SJCRH30 (cell line): ENCODE measurements around the gene RAET1E. TPM values are rescaled to one million over a fixed set of nuclear protein-coding genes. Genes with fewer than 3 reads are reported as not detected.
"Not testable (repeated sequence)": the region's sequence is repeated elsewhere in the genome, so short reads cannot be mapped to it uniquely, and the experiment has no call there.

Experiments
- DNase-seq, 2 experiments: peaks; one replicate each; pipeline ENCODE4 v3.0.0-alpha.2; 2015 to 2020
- H3K27ac ChIP-seq: fragments of 250-450 bp; sonication (Bioruptor Pico); 2 replicates; pipeline ENCODE4 v1.5.1; 2020; ENCODE audit warnings: mild to moderate bottlenecking, moderate library complexity
- H3K27me3 ChIP-seq: fragments of 250-450 bp; sonication (Bioruptor Pico); 2 replicates; pipeline ENCODE4 v1.5.1; 2020; ENCODE audit warnings: mild to moderate bottlenecking, moderate library complexity
- H3K36me3 ChIP-seq: fragments of 250-450 bp; sonication (Bioruptor Pico); 2 replicates; pipeline ENCODE4 v1.5.1; 2020; ENCODE audit warnings: mild to moderate bottlenecking, moderate library complexity
- H3K4me1 ChIP-seq: fragments of 250-450 bp; sonication (Bioruptor Pico); 2 replicates; pipeline ENCODE4 v1.5.1; 2020; ENCODE audit warnings: mild to moderate bottlenecking, moderate library complexity
- H3K4me3 ChIP-seq: fragments of 250-450 bp; sonication (Bioruptor Pico); 2 replicates; pipeline ENCODE4 v1.5.1; 2020; ENCODE audit warnings: mild to moderate bottlenecking, moderate library complexity
- H3K9me3 ChIP-seq: fragments of 250-450 bp; sonication (Bioruptor Pico); replicated peaks from 2 replicates; pipeline ENCODE4 v1.5.1; 2020; ENCODE audit warnings: mild to moderate bottlenecking, moderate library complexity
- total RNA-seq: library from RNA; depleted of rRNA; stranded (reverse); fragments of >200 nt; shearing (Covaris generic); gene quantifications from 2 replicates; pipeline ENCODE4 v1.2.3, GENCODE V29; 2014; rRNA removed

The RAET1E gene
- total RNA-seq = not detected in 2 replicates

- H3K27ac ChIP-seq = no peak within 1 kb of the TSS
- H3K4me1 ChIP-seq = no peaks in the 10 kb centered on the region
- H3K9me3 ChIP-seq = no peaks in the 10 kb centered on the region
- no peak within 1 kb of the TSS for H3K4me3 ChIP-seq
- no peaks in the 10 kb centered on the region for H3K36me3 ChIP-seq
- DNase-seq = no peak
- peaks cover 16% of the 10 kb centered on the region for H3K27me3 ChIP-seq
These were observed at the start of gene RAET1E for GRCh38 chr6:149897855-149898744. TSS of gene RAET1E (minus strand) at chr6:149898113. CDS start at chr6:149890901, 7,212 bp downstream.

GRCh38 chr6:149947533-149947932 lies 49.6 kb upstream of the RAET1E start:
- not testable (repeated sequence) for DNase-seq

GRCh38 chr6:149946631-149947030 lies 48.7 kb upstream of the RAET1E start:
- H3K4me1 ChIP-seq, H3K9me3 ChIP-seq, H3K27ac ChIP-seq, H3K4me3 ChIP-seq, DNase-seq, H3K36me3 ChIP-seq, H3K27me3 ChIP-seq: not testable (repeated sequence)

More at GRCh38 chr6:149947533-149947932, 49.6 kb upstream of the RAET1E start:
- H3K27me3 ChIP-seq, H3K36me3 ChIP-seq, H3K27ac ChIP-seq, H3K4me3 ChIP-seq, H3K9me3 ChIP-seq, H3K4me1 ChIP-seq: not testable (repeated sequence)

DNA sequence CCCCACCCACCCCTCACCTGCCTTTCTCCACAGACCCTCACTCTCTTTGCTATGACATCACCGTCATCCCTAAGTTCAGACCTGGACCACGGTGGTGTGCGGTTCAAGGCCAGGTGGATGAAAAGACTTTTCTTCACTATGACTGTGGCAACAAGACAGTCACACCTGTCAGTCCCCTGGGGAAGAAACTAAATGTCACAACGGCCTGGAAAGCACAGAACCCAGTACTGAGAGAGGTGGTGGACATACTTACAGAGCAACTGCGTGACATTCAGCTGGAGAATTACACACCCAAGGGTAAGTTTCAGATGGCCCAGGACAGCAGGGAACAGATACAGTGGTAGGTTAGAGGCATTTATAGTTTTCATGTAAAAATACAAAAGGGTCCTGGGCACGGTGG lies 47.4 kb upstream of the RAET1E start:
- DNase-seq, H3K27ac ChIP-seq, H3K36me3 ChIP-seq, H3K4me1 ChIP-seq, H3K4me3 ChIP-seq, H3K9me3 ChIP-seq, H3K27me3 ChIP-seq: not testable (repeated sequence)

GRCh38 chr6:149943321-149943720 lies 45.4 kb upstream of the RAET1E start:
- H3K4me1 ChIP-seq, H3K9me3 ChIP-seq, H3K36me3 ChIP-seq, H3K4me3 ChIP-seq, H3K27ac ChIP-seq, DNase-seq: not testable (repeated sequence)
- peaks cover 21% of the 10 kb centered on the region for H3K27me3 ChIP-seq

GRCh38 chr6:149942461-149942829 lies 44.5 kb upstream of the RAET1E start:
- Histone ChIP-seq H3K36me3 (no peaks in the 10 kb centered on the region), H3K4me1 (no peaks in the 10 kb centered on the region), H3K4me3 (peak overlapping the region; percentile 58), H3K27me3 (peaks cover 23% of the 10 kb centered on the region), H3K9me3 (no peaks in the 10 kb centered on the region), H3K27ac (no peak overlapping the region)
- DNase-seq = no peak

- Histone ChIP-seq H3K27me3 (peaks cover 23% of the 10 kb centered on the region), H3K4me1 (no peaks in the 10 kb centered on the region), H3K36me3 (no peaks in the 10 kb centered on the region), H3K4me3 (peak within 1 kb of the TSS; percentile 58), H3K9me3 (no peaks in the 10 kb centered on the region), H3K27ac (no peak within 1 kb of the TSS)
- DNase-seq = peak; percentile 90 to 91
These were observed 43.9 kb upstream of the RAET1E start, which contains the start of gene ULBP2 for GRCh38 chr6:149941583-149942460. TSS of gene ULBP2 (plus strand) at chr6:149942014. CDS start at chr6:149942073, 59 bp downstream.

DNA sequence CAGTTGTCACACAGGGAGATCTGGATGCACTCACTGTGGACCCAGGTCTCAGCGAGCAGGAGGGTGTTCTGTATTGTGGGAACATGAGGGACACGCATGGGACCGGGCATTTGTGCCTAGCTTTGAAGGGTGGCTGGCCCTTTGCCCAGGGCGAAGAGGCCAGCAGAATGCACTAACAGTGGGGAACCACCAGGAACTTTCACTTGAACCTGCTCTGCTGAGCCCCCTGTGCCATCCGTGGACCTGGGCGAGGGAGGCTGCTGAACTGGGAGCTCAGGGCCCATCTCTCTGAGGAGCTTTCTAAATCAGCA lies 42.7 kb upstream of the RAET1E start:
- no peaks in the 10 kb centered on the region for H3K36me3 ChIP-seq
- H3K4me1 ChIP-seq = no peaks in the 10 kb centered on the region
- DNase-seq = no peak
- no peaks in the 10 kb centered on the region for H3K9me3 ChIP-seq
- peaks cover 23% of the 10 kb centered on the region for H3K27me3 ChIP-seq
- H3K4me3 ChIP-seq = no peak overlapping the region
- no peak overlapping the region for H3K27ac ChIP-seq

DNA sequence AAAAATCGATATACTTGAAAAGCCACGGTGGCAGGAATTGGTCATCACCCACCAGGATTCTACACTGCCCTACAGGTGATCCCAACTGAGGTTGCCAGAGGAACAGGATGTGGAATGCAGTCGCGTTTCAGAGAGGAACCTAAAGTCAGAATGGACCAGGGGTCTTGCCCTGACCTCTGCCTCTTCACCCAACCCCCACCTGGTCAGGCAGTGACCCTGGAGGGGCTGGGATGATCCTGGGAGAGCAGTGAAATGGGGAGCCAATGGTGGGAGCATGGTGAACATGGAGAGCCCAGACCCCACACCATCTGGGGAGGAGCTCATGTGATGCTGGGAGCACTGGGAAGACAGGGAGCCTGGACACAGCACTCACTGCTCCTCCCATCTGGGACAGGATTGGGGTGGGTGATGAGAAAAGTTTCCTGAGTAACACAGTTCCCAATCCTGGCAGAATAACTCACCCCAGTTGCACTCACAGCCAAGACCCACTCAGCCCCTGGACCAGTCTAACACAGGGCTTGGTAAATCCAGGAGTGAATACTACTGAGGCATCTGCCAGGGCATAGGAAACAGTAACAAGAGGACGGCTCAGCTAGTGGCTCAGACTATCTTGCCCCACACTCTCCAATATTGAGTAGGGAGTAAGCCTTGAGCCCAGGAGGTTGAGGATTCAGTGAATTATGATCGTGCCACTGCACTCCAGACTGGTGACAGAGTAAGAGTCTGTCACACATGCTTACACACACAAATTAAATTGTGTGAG lies 42.2 kb upstream of the RAET1E start:
- DNase-seq = no peak
- Histone ChIP-seq H3K4me1 (no peaks in the 10 kb centered on the region), H3K27me3 (peaks cover 23% of the 10 kb centered on the region), H3K9me3 (no peaks in the 10 kb centered on the region), H3K36me3 (no peaks in the 10 kb centered on the region), H3K4me3 (no peak overlapping the region), H3K27ac (no peak overlapping the region)

DNA sequence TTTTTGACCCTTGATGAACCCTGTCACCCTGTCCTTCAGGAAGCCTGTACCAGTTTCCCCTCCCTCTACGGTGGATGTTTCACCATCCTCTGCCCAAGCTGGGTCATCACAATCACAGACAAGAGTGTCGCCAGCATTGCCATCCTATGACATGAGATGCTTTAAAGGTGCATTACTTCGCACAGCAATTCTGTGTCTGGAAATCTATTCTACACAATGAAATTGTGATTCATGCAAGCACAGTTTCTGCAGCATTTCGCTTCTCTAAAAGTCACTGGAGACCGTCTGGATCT lies 41.4 kb upstream of the RAET1E start:
- H3K36me3 ChIP-seq = no peaks in the 10 kb centered on the region

GRCh38 chr6:149938571-149939355 lies 40.9 kb upstream of the RAET1E start:
- Histone ChIP-seq H3K36me3 (no peaks in the 10 kb centered on the region), H3K27ac (no peak overlapping the region), H3K27me3 (peaks cover 29% of the 10 kb centered on the region), H3K9me3 (no peaks in the 10 kb centered on the region), H3K4me3 (peak overlapping the region; percentile 48), H3K4me1 (no peaks in the 10 kb centered on the region)
- DNase-seq = peak in 1 of 2 experiments; percentile 35

More for the DNA sequence above, 41.4 kb upstream of the RAET1E start:
- no peak overlapping the region; the same call in 1 of the 2 replicates for H3K4me3 ChIP-seq
- no peak overlapping the region for H3K27ac ChIP-seq
- H3K4me1 ChIP-seq = no peaks in the 10 kb centered on the region
- DNase-seq = no peak
- H3K27me3 ChIP-seq = peaks cover 29% of the 10 kb centered on the region
- H3K9me3 ChIP-seq = no peaks in the 10 kb centered on the region

DNA sequence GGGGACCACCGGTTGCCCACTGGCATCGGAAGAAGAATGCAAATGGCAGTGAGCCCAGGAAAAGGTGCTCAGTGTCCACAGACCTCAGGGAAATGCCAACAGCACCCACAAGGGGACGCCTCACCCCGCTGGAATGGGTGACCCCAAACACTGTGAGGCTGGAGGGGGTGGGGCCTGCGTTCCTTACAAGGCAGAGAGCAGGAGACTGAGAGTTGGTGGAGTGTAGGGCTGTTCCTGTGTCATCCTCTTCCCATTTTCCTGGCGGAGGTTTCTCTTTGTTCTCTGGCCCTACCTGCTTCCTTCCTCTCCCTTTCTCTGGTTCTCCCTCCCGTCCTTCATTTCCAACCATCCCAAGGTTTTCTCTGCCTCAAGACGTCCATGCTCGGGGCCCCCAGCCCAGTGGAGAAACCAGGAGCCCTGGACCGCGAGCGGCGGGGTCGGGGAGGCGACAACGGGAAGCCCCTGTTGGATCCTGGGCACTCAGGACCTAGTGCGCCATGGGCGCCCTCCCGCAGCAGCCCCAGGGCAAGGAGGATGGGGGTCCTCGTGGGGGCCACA lies 40.2 kb upstream of the RAET1E start:
- DNase-seq, H3K4me1 ChIP-seq, H3K27ac ChIP-seq, H3K36me3 ChIP-seq, H3K9me3 ChIP-seq: not testable (repeated sequence)
- peaks cover 33% of the 10 kb centered on the region for H3K27me3 ChIP-seq
- H3K4me3 ChIP-seq = peak overlapping the region; percentile 48

GRCh38 chr6:149936743-149937142 lies 38.8 kb upstream of the RAET1E start:
- no peaks in the 10 kb centered on the region for H3K36me3 ChIP-seq
- DNase-seq = no peak
- peaks cover 33% of the 10 kb centered on the region for H3K27me3 ChIP-seq
- H3K4me1 ChIP-seq = no peaks in the 10 kb centered on the region
- no peak overlapping the region for H3K27ac ChIP-seq
- no peaks in the 10 kb centered on the region for H3K9me3 ChIP-seq
- H3K4me3 ChIP-seq = no peak overlapping the region

- H3K4me1 ChIP-seq = no peaks in the 10 kb centered on the region
- no peak overlapping the region for H3K27ac ChIP-seq
- no peak overlapping the region for H3K4me3 ChIP-seq
- peaks cover 37% of the 10 kb centered on the region for H3K27me3 ChIP-seq
- no peaks in the 10 kb centered on the region for H3K9me3 ChIP-seq
- no peaks in the 10 kb centered on the region for H3K36me3 ChIP-seq
- DNase-seq = no peak
These were observed 37.8 kb upstream of the RAET1E start for GRCh38 chr6:149935668-149936067.
